ENCODE measurements around the gene DDX47. TPM values are rescaled to one million over a fixed set of nuclear protein-coding genes. Genes with fewer than 3 reads are reported as not detected.

DDX47 gene
- total RNA-seq, 1 donor from 2014 or later = 97.1 TPM

- no peak for TF ChIP-seq CTCF (IDR thresholded peaks at IDR 0.05)
- no peak overlapping the region for H3K4me3 Mint-ChIP-seq
- no peak overlapping the region for H3K27ac Mint-ChIP-seq
- H3K4me1 Mint-ChIP-seq = no peaks in the 10 kb centered on the region
- H3K27me3 Mint-ChIP-seq = no peaks in the 10 kb centered on the region
- intact Hi-C loops (cut with micrococcal nuclease) = no loop called here
- POLR2A ChIA-PET = interaction anchor here (0.7 kb wide), 1 partner anchor 29 kb away, joined by 3 read pairs; no protein-coding TSS in a partner anchor
- no peak for DNase-seq
- H3K9me3 Mint-ChIP-seq = peaks cover 6% of the 10 kb centered on the region
- ATAC-seq (ENCODE audit: low read depth) = no peak
- H3K36me3 Mint-ChIP-seq (ENCODE audit: low read depth) = no peaks in the 10 kb centered on the region
- CTCF ChIA-PET = no interaction called here
These were observed 40.3 kb downstream of the DDX47 start for GRCh38 chr12:12853435-12853834.

GRCh38 chr12:12859690-12860089 lies 46.5 kb downstream of the DDX47 start:
- Mint-ChIP-seq H3K27me3 (no peaks in the 10 kb centered on the region), H3K4me1 (peaks cover 4% of the 10 kb centered on the region), H3K4me3 (no peak overlapping the region), H3K36me3 (ENCODE audit: low read depth) (peaks cover 8% of the 10 kb centered on the region), H3K27ac (no peak overlapping the region), H3K9me3 (no peaks in the 10 kb centered on the region)
- TF ChIP-seq CTCF (IDR thresholded peaks at IDR 0.05) = no peak
- ChIA-PET POLR2A (no interaction called here), CTCF (no interaction called here)
- no peak for DNase-seq
- ATAC-seq (ENCODE audit: low read depth) = no peak
- intact Hi-C loops (cut with micrococcal nuclease) = no loop called here

- Mint-ChIP-seq H3K4me3 (no peak overlapping the region), H3K4me1 (peaks cover 4% of the 10 kb centered on the region), H3K9me3 (no peaks in the 10 kb centered on the region), H3K36me3 (ENCODE audit: low read depth) (peaks cover 8% of the 10 kb centered on the region), H3K27ac (no peak overlapping the region), H3K27me3 (no peaks in the 10 kb centered on the region)
- ChIA-PET POLR2A (no interaction called here), CTCF (no interaction called here)
- DNase-seq (no peak), ATAC-seq (ENCODE audit: low read depth) (no peak)
- no peak for TF ChIP-seq CTCF (IDR thresholded peaks at IDR 0.05)
- intact Hi-C loops (cut with micrococcal nuclease) = no loop called here
These were observed 51.1 kb downstream of the DDX47 start for GRCh38 chr12:12864243-12864642.

- Mint-ChIP-seq H3K4me3 (no peak overlapping the region), H3K27me3 (no peaks in the 10 kb centered on the region), H3K27ac (no peak overlapping the region), H3K36me3 (ENCODE audit: low read depth) (peaks cover 6% of the 10 kb centered on the region), H3K9me3 (no peaks in the 10 kb centered on the region), H3K4me1 (no peaks in the 10 kb centered on the region)
- POLR2A ChIA-PET = no interaction called here
- ATAC-seq (ENCODE audit: low read depth) (no peak), DNase-seq (no peak)
- no peak for TF ChIP-seq CTCF (IDR thresholded peaks at IDR 0.05)
- CTCF ChIA-PET = no interaction called here
- intact Hi-C loops (cut with micrococcal nuclease) = no loop called here
These were observed 55.5 kb downstream of the DDX47 start for GRCh38 chr12:12868477-12869235.

GRCh38 chr12:12870465-12870864 lies 57.3 kb downstream of the DDX47 start:
- TF ChIP-seq CTCF (IDR thresholded peaks at IDR 0.05) = no peak
- H3K36me3 Mint-ChIP-seq (ENCODE audit: low read depth) = no peaks in the 10 kb centered on the region
- CTCF ChIA-PET = no interaction called here
- no peak overlapping the region for H3K27ac Mint-ChIP-seq
- no peaks in the 10 kb centered on the region for H3K9me3 Mint-ChIP-seq
- intact Hi-C loops (cut with micrococcal nuclease) = no loop called here
- ATAC-seq (ENCODE audit: low read depth) = no peak
- no peaks in the 10 kb centered on the region for H3K27me3 Mint-ChIP-seq
- H3K4me1 Mint-ChIP-seq = no peaks in the 10 kb centered on the region
- H3K4me3 Mint-ChIP-seq = no peak overlapping the region
- POLR2A ChIA-PET = no interaction called here
- no peak for DNase-seq

Measured in activated B cell treated with CpG ODN at 0.5 μM for 24 hours (primary cell).